GM10266 (cell line): Measurements from ENCODE around the gene FHL2.

ENCODE experiments used
- DNase-seq: peaks from one replicate; pipeline ENCODE4 v3.0.0; 2012; ENCODE audit errors: extremely low spot score
- TF ChIP-seq, protein P1 (sequence below): IDR thresholded peaks from 2 replicates; pipeline ENCODE4 v1.5.1; 2012; ENCODE audit warnings: mild to moderate bottlenecking, low read depth; ENCODE audit not compliant: control insufficient read depth, insufficient read depth; ENCODE audit errors: missing control alignments

Gene FHL2

DNA sequence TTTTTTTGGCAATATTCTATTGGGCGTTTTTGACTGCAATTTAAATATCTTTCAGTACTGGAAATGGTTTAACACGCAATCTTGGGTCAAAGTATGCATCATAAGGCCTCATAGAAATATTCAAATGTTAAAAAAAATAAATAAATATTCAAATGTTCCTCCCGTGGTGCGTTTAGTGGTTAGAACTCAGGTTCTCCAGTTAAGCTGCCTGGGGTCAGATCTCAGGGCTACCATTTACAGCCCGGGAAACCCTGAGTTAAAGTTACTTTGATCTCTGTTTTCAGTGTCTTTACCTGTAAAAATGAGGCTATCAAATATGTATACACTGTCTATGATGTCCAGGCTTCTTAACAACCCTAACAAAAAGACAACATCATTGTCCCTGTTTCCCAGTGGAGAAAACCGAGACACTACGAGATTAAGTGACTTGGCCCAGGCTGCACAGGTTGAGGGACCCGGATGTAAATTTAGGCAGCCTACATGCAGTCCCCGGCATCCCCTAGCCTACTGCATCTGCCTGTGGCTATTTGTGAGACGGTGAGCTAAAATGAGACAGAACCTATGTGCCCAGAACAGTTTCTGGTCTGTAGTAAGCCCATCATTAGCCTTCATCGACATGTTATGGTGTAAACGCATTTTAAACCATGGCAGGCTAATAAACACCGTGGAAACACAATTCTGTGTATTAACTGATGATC lies 1.7 kb downstream of the FHL2 start:
- DNase-seq: no peak
- TF ChIP-seq, protein P1, sequence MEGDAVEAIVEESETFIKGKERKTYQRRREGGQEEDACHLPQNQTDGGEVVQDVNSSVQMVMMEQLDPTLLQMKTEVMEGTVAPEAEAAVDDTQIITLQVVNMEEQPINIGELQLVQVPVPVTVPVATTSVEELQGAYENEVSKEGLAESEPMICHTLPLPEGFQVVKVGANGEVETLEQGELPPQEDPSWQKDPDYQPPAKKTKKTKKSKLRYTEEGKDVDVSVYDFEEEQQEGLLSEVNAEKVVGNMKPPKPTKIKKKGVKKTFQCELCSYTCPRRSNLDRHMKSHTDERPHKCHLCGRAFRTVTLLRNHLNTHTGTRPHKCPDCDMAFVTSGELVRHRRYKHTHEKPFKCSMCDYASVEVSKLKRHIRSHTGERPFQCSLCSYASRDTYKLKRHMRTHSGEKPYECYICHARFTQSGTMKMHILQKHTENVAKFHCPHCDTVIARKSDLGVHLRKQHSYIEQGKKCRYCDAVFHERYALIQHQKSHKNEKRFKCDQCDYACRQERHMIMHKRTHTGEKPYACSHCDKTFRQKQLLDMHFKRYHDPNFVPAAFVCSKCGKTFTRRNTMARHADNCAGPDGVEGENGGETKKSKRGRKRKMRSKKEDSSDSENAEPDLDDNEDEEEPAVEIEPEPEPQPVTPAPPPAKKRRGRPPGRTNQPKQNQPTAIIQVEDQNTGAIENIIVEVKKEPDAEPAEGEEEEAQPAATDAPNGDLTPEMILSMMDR: no peak

DNA sequence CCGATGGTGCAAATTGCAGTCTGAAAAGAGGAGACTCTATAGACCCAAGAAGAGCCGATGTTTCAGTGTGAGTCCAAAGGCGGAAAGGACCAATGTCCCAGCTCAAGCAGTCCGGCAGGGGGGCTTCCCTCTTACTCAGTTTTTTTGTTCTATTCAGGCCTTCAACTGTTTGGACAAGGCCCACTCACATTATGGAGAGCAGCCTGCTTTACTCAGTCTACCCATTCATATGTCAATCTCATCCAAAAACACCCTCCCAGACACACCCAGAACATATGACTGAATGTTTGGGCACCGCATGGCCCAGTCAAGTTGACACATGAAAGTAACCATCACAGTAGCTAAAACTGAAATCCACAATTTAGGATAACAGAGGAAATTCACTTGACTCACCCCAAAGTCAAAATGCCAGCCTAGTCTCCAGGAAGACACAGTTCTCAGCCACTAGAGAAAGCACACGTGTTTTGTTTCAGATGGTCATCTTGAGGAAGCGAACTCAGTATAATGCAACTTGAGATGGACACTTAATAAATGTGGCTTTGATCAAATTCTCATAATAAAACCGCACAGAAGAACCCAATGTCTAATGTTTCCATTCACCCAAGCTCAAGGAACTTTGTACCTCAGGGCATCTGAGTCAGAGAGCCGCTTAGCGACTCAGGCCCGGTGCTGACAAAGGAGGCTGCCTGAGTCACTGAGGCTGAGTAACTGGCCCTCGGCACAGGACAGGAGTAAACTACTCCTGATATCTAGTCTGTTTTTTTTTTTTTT lies 2.4 kb downstream of the FHL2 start:
- DNase-seq: no peak
- TF ChIP-seq, protein P1: no peak

DNA sequence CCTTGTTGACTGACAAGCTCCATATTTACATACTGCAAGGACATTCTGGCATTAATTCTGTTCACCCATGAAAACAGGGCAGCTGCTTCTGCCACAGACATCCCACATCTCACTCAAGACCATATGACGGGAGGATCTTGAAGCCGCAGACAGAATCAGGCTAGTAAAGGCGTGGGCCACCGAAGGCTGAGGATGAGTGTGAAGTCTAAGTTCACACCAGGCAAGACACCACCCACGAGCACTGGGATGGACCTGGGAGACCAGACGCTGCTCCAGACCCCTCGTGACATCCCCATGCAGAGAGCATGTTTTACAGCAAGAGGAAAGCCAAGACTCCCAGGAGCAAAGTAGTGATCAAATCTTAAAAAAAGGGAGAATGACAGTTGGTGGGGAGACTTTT lies 3.2 kb downstream of the FHL2 start:
- TF ChIP-seq, protein P1: no peak
- no peak for DNase-seq

DNA sequence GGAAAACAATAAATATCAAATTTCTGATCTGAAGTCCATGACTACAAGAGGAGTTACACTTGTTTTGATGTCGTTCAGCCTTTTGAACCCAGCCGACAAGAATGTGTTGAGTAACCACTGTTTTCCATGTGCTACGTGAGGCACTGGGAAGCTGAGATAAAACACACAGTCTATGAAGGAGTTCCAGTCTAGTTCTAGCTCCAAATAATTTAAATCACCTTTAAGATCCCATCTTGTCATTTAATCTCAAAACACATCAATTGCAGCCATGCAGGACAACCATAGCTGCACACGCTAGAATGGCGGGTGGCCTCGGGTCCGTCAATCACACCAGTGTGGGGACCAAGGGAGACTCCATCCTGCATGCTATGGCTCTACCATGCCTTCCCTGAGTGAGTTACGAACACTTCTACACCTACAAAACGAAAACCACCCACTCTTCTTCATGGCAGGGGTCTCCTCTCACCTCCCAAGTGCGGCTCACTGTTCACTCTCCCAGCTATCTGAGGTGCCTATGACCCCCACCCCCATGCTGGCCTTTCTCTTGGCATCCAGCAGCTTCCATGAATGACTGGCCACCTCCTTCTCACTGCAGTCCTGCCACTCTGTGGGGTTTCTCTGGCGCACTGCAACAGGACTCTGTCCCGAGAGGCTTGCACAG lies 3.8 kb downstream of the FHL2 start:
- DNase-seq: no peak
- TF ChIP-seq, protein P1: no peak

DNA sequence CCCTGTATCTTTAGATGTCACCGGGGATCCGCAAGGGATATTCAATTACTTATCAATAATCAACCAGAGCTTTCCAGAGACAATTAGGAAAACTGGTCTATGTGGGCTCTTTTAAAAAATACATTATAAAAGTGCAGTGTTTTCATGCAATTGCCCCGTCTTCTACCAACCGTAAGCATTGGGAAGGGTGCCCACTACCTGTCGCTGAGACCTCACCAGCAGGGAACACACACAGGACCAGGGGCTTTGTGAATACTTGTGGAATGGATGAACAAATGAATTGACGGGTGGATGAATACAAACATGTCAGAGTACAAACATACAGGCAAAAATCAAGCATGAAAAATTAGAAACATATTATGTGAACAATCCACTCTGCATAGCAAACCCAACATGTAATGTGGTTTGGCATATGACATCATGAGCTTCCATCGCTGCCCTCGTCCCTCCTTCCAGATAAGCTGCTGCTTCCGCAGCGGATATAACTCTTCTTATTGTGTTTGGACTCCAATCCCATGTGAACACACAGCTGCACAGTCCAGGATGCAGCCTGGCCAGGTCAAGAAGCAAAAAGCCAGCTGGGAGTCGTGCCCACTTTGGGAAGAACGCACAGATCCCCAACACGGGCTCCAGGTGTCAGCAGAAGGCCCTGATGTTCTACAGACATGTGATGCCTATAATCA lies 5.3 kb downstream of the FHL2 start:
- DNase-seq: no peak
- TF ChIP-seq, protein P1: no peak

DNA sequence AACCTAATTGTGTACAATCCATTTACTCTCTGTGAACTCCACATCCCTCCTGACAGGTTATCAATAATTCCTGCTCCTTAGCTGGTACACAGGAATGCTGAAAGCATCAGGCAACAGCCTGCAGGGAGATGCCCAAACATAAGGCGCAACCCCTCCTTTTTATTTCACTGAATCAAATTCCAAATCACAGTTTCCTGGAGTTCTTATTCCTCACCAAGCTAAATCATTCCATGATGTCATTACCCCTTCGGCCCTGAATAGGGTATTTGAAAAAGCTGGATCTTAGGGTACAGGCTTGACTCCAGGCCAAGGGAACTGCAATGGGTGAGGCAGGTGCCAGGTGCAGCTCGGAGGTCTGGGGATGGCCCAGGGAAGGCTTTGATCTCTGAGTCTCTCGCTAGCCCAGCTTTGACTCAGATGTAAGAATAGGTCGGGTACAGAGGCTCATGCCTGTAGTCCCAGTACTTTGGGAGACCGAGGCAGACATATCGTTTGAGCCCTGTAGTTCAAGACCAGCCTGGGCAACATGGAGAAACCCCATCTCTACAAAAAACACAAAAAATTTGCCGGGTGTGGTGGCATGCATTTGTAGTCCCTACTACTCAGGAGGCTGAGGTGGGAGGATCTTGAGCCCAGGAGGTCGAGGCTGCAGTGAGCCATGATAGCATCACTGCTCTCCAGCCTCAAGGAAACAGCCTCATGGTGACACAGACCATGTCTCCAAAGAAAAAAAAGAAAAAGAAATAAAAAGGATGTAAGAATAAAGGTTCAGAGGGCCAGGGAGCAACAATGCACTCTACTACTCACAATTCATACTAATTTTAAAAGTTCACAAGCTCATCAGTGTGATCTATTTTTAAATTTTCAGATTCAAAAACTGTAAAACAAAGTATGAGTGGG lies 6.8 kb downstream of the FHL2 start:
- TF ChIP-seq, protein P1: no peak

More for the DNA sequence above, 6.8 kb downstream of the FHL2 start:
- DNase-seq: no peak
